ENCODE measurements around the gene LMBRD2. TPM values are rescaled to one million over a fixed set of nuclear protein-coding genes. Genes with fewer than 3 reads are reported as not detected.
A peak's percentile ranks its signal among the peaks of the same experiment; 100 is the strongest.

Gene LMBRD2
- total and polyA plus RNA-seq, 2 donors (not counting 1 experiment from before 2014, with no cell fraction given): 2.1 to 10.0 TPM

- Histone ChIP-seq H4K20me1 (ENCODE audit: control insufficient read depth, insufficient read depth, low read length, poor library complexity, severe bottlenecking) (no peaks in the 10 kb centered on the region), H3K36me3 (replicated peaks in 1 of 2; ENCODE audit: control extremely low read depth in 1 of 2, control insufficient read depth in 1 of 2, extremely low read depth in 1 of 2, insufficient read depth in 2 of 2, low read length in 1 of 2) (peaks cover 1 to 29% of the 10 kb centered on the region in 2 experiments), H3K4me1 (ENCODE audit: control insufficient read depth in 2 of 2, insufficient read depth in 2 of 2, low read length in 2 of 2) (peaks cover 19 to 25% of the 10 kb centered on the region in 2 donors), H3K9me3 (ENCODE audit: control extremely low read depth in 1 of 3, control insufficient read depth in 2 of 3, insufficient read depth in 1 of 3, low read length in 2 of 3) (no peaks in the 10 kb centered on the region), H3K27ac (ENCODE audit: low read length in 2 of 2) (no peak overlapping the region), H2AFZ (ENCODE audit: insufficient read depth, low read depth, low read length, poor library complexity, severe bottlenecking) (no peak overlapping the region), H3K27me3 (replicated peaks in 1 of 4; ENCODE audit: control extremely low read depth in 1 of 4, control insufficient read depth in 3 of 4, insufficient read depth in 4 of 4, low read length in 3 of 4) (no peaks in the 10 kb centered on the region), H3K79me2 (ENCODE audit: control insufficient read depth, insufficient read depth, low read length) (peaks cover 94% of the 10 kb centered on the region), H3K9ac (ENCODE audit: low read length) (no peak overlapping the region), H3K4me2 (replicated peaks; ENCODE audit: low read depth, low read length, poor library complexity, severe bottlenecking) (no peak overlapping the region), H3K4me3 (ENCODE audit: control extremely low read depth in 1 of 5, extremely low read depth in 1 of 5, insufficient read depth in 1 of 5, low read depth in 2 of 5, low read length in 4 of 5) (no peak overlapping the region)
- no peak for ATAC-seq (ENCODE audit: low read depth)
- Mint-ChIP-seq H3K4me1 (peaks cover 51% of the 10 kb centered on the region), H3K4me3 (peak overlapping the region; percentile 56), H3K27ac (no peak overlapping the region), H3K27me3 (no peaks in the 10 kb centered on the region), H3K9me3 (ENCODE audit: insufficient read depth) (no peaks in the 10 kb centered on the region)
- no peak for TF ChIP-seq EZH2 (IDR thresholded peaks at IDR 0.05; ENCODE audit: borderline replicate concordance, insufficient read depth, low read depth, low read length, poor library complexity, severe bottlenecking)
- no peak for TF ChIP-seq CTCF (IDR thresholded peaks at IDR 0.05)
- no peak for DNase-seq
- CTCF ChIA-PET: interaction anchor here (0.8 kb wide), 1 partner anchor 112 kb away, joined by 8 read pairs; no protein-coding TSS in a partner anchor
- no CpG with 5 or more reads among the region's 4 CpGs for WGBS (ENCODE audit: insufficient coverage)
- POLR2A ChIA-PET: interaction anchor here (0.8 kb wide), 1 partner anchor 87 kb away, joined by 3 read pairs; no protein-coding TSS in a partner anchor
- intact Hi-C loops (cut with micrococcal nuclease): loop anchor here (2.0 kb wide), 1 partner anchor 537 kb away; no protein-coding TSS in a partner anchor
These were observed 2.0 kb upstream of the LMBRD2 start for GRCh38 chr5:36153726-36154125.

- Histone ChIP-seq H2AFZ (ENCODE audit: insufficient read depth, low read depth, low read length, poor library complexity, severe bottlenecking) (no peak overlapping the region), H3K9me3 (ENCODE audit: control extremely low read depth in 1 of 3, control insufficient read depth in 2 of 3, insufficient read depth in 1 of 3, low read length in 2 of 3) (no peaks in the 10 kb centered on the region), H4K20me1 (ENCODE audit: control insufficient read depth, insufficient read depth, low read length, poor library complexity, severe bottlenecking) (no peaks in the 10 kb centered on the region), H3K4me1 (ENCODE audit: control insufficient read depth in 2 of 2, insufficient read depth in 2 of 2, low read length in 2 of 2) (peaks cover 19 to 25% of the 10 kb centered on the region in 2 donors), H3K36me3 (replicated peaks in 1 of 2; ENCODE audit: control extremely low read depth in 1 of 2, control insufficient read depth in 1 of 2, extremely low read depth in 1 of 2, insufficient read depth in 2 of 2, low read length in 1 of 2) (peaks cover 1 to 25% of the 10 kb centered on the region in 2 experiments), H3K27me3 (replicated peaks in 1 of 4; ENCODE audit: control extremely low read depth in 1 of 4, control insufficient read depth in 3 of 4, insufficient read depth in 4 of 4, low read length in 3 of 4) (no peaks in the 10 kb centered on the region), H3K4me3 (ENCODE audit: control extremely low read depth in 1 of 5, extremely low read depth in 1 of 5, insufficient read depth in 1 of 5, low read depth in 2 of 5, low read length in 4 of 5) (no peak overlapping the region), H3K9ac (ENCODE audit: low read length) (no peak overlapping the region), H3K79me2 (ENCODE audit: control insufficient read depth, insufficient read depth, low read length) (peaks cover 96% of the 10 kb centered on the region), H3K4me2 (replicated peaks; ENCODE audit: low read depth, low read length, poor library complexity, severe bottlenecking) (no peak overlapping the region), H3K27ac (ENCODE audit: low read length in 2 of 2) (no peak overlapping the region)
- CTCF ChIA-PET: interaction anchor here (0.8 to 2.8 kb wide), 3 partner anchors 13 to 113 kb away, joined by 3 to 16 read pairs (median 8); partner anchors contain the start of gene NADK2
- Mint-ChIP-seq H3K9me3 (ENCODE audit: insufficient read depth) (no peaks in the 10 kb centered on the region), H3K27me3 (no peaks in the 10 kb centered on the region), H3K4me1 (peaks cover 48% of the 10 kb centered on the region), H3K4me3 (peak overlapping the region; percentile 56), H3K27ac (no peak overlapping the region)
- DNase-seq (no peak), ATAC-seq (ENCODE audit: low read depth) (no peak)
- intact Hi-C loops (cut with micrococcal nuclease): loop anchor here (2.0 kb wide), 1 partner anchor 538 kb away; no protein-coding TSS in a partner anchor
- TF ChIP-seq CTCF (IDR thresholded peaks at IDR 0.05): no peak
- TF ChIP-seq EZH2 (IDR thresholded peaks at IDR 0.05; ENCODE audit: borderline replicate concordance, insufficient read depth, low read depth, low read length, poor library complexity, severe bottlenecking): no peak
- 92% methylated on average over 4 of the region's 7 CpGs for WGBS (ENCODE audit: insufficient coverage)
- POLR2A ChIA-PET: no interaction called here
These were observed 1.6 kb upstream of the LMBRD2 start for GRCh38 chr5:36153298-36153677.

Data from B cell (primary cell).